Kidney epithelial cell (primary cell): Measurements from ENCODE around the gene ADARB1. TPM values are rescaled to one million over a fixed set of nuclear protein-coding genes. Genes with fewer than 3 reads are reported as not detected.

Experiments
- DNase-seq: peaks from one replicate; pipeline ENCODE4 v3.0.0-alpha.2; 2010; ENCODE audit warnings: low read depth
- H3K27me3 ChIP-seq: 2 replicates; pipeline ENCODE4 v1.6.0; 2011; ENCODE audit warnings: low read length; ENCODE audit not compliant: control insufficient read depth, insufficient read depth
- H3K36me3 ChIP-seq: 2 replicates; pipeline ENCODE4 v1.5.1; 2011; ENCODE audit warnings: low read length; ENCODE audit not compliant: control insufficient read depth, insufficient read depth
- H3K4me3 ChIP-seq: 2 replicates; pipeline ENCODE4 v1.5.1; 2011; ENCODE audit warnings: low read depth, mild to moderate bottlenecking, control low read depth, low read length
- CTCF ChIP-seq: IDR thresholded peaks from 2 replicates; pipeline ENCODE4 v1.5.1; 2011; ENCODE audit warnings: mild to moderate bottlenecking, moderate library complexity, low read length, control low read depth, inconsistent platforms; ENCODE audit not compliant: insufficient read depth, poor library complexity, severe bottlenecking
- total RNA-seq: library from RNA; depleted of rRNA; stranded (reverse); fragments of >200 nt; gene quantifications from 2 replicates; pipeline ENCODE4 v1.2.3, GENCODE V29; 2015

ADARB1 gene
- total RNA-seq, 1 donor from 2014 or later = 6.9 TPM

GRCh38 chr21:45079351-45079750 lies 5.0 kb downstream of the ADARB1 start:
- H3K36me3 ChIP-seq = no peaks in the 10 kb centered on the region
- no peak for TF ChIP-seq CTCF
- H3K4me3 ChIP-seq = no peak overlapping the region
- DNase-seq = no peak
- peaks cover 6% of the 10 kb centered on the region for H3K27me3 ChIP-seq

GRCh38 chr21:45080232-45080631 lies 5.9 kb downstream of the ADARB1 start:
- TF ChIP-seq CTCF = no peak
- H3K36me3 ChIP-seq = no peaks in the 10 kb centered on the region
- no peak overlapping the region for H3K4me3 ChIP-seq
- no peak for DNase-seq
- H3K27me3 ChIP-seq = peaks cover 3% of the 10 kb centered on the region

GRCh38 chr21:45080639-45081414 lies 6.4 kb downstream of the ADARB1 start:
- no peak for TF ChIP-seq CTCF
- Histone ChIP-seq H3K36me3 (no peaks in the 10 kb centered on the region), H3K4me3 (no peak overlapping the region), H3K27me3 (no peaks in the 10 kb centered on the region)
- no peak for DNase-seq

GRCh38 chr21:45081636-45082035 lies 7.3 kb downstream of the ADARB1 start:
- no peak for DNase-seq
- H3K27me3 ChIP-seq = no peaks in the 10 kb centered on the region
- no peak overlapping the region for H3K4me3 ChIP-seq
- H3K36me3 ChIP-seq = no peaks in the 10 kb centered on the region
- TF ChIP-seq CTCF = no peak

- H3K4me3 ChIP-seq = no peak overlapping the region
- no peaks in the 10 kb centered on the region for H3K36me3 ChIP-seq
- DNase-seq = no peak
- no peak for TF ChIP-seq CTCF
- no peaks in the 10 kb centered on the region for H3K27me3 ChIP-seq
Measured at GRCh38 chr21:45082736-45083135, 8.4 kb downstream of the ADARB1 start.

- no peak for DNase-seq
Measured at GRCh38 chr21:45084121-45084520, 9.7 kb downstream of the ADARB1 start.

More at GRCh38 chr21:45084121-45084520, 9.7 kb downstream of the ADARB1 start:
- no peaks in the 10 kb centered on the region for H3K27me3 ChIP-seq
- no peaks in the 10 kb centered on the region for H3K36me3 ChIP-seq
- H3K4me3 ChIP-seq = no peak overlapping the region
- no peak for TF ChIP-seq CTCF
